H7 (cell line): Measurements from ENCODE around the gene TFR2. TPM values are rescaled to one million over a fixed set of nuclear protein-coding genes. Genes with fewer than 3 reads are reported as not detected.

Experiments
- DNase-seq: peaks from one replicate; pipeline ENCODE4 v3.0.0; 2012
- H3K27me3 ChIP-seq: 2 replicates; pipeline ENCODE4 v1.6.0; 2011; ENCODE audit warnings: mild to moderate bottlenecking, low read length; ENCODE audit not compliant: control insufficient read depth, insufficient read depth
- H3K36me3 ChIP-seq: replicated peaks from 2 replicates; pipeline ENCODE4 v1.5.1; 2011; ENCODE audit warnings: low read length; ENCODE audit not compliant: control insufficient read depth, insufficient read depth
- H3K4me3 ChIP-seq: 2 replicates; pipeline ENCODE4 v1.5.1; 2011; ENCODE audit warnings: low read depth, mild to moderate bottlenecking, control low read depth, low read length, moderate library complexity; ENCODE audit not compliant: insufficient read depth
- total RNA-seq: library from RNA; depleted of rRNA; stranded (reverse); fragments of >200 nt; shearing (Covaris generic); gene quantifications from 2 replicates; pipeline ENCODE4 v1.2.3, GENCODE V29; 2014; rRNA removed

The TFR2 gene
- total RNA-seq: 2.0 and 4.4 TPM in 2 replicates

DNA sequence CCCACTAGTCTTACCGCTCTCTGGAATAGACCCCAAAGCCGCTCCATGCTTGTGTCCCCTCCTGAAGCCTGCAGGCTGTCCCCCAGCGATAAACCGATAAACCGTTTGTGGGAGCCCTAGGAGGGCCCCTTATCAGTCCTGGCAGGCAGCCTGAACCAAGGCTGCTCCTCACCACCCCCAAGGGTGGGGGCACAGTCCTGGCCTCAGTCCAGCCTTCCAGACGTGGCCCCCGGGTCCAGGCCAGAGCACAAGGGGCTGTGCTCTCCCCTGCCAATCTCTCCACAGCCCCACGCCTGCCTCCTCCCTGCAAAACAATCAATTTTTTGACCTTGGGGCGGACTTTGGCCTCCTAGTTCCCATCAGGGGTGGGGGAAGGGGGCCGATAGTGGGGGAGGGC, at the start of gene TFR2:
TSS of gene TFR2 (minus strand) at position 90 of the 397 bp plus-strand sequence. CDS start at position 47, 43 bp downstream.
- peak; percentile 46 for DNase-seq
- H3K36me3 ChIP-seq: no peaks in the 10 kb centered on the region
- H3K4me3 ChIP-seq: no peak within 1 kb of the TSS
- no peaks in the 10 kb centered on the region; the same call in 1 of the 2 replicates for H3K27me3 ChIP-seq

DNA sequence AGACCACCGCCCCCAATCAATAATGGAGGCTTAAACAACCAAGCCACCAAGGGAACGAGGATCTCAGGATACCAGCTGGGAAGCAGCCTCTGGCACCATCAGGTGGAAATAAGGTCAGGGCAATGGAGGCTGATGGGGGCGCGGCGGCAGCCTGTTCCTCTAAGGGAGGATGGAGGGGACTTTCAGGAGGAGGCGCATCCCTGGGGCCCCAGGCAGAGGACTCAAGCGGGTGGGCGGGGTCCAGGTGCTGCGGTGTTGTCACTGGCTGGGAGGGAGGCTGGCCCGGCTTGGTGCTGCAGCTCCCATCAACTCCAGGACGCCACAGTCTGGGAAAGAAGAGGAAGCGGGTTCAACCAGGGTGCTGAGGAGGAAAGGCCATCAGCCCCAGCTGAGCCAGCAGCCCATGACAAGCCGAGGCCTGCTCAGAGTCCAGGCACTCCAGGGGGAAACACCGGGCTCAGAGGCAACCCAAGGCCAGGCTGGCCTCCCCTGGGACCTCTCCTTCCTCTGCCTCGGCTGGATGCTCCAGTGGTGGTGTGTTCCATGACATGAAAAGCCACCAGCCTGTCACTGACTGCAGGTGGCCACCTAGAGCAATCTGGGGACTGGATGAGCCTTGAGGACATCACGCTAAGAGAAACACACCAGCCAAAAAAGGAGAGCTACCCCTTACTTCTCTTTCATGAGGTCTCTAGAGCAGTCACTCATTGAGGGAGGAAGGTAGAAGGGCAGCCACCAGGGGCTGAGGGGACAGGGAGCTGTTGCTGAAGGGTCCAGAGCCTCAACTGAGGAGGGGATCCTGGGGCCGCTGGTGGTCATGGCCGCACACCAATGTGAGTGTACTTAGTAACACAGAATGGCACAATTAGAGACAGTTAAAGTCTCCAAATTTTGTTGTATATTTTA, 48.1 kb upstream of the TFR2 start:
- Histone ChIP-seq H3K27me3 (no peaks in the 10 kb centered on the region), H3K36me3 (peaks cover 23% of the 10 kb centered on the region), H3K4me3 (no peak overlapping the region)
- peak; percentile 56 for DNase-seq

- Histone ChIP-seq H3K36me3 (peaks cover 26% of the 10 kb centered on the region), H3K27me3 (no peaks in the 10 kb centered on the region), H3K4me3 (no peak overlapping the region)
- DNase-seq: peak; percentile 42
Observed at GRCh38 chr7:100688326-100688860, 47.0 kb upstream of the TFR2 start.

GRCh38 chr7:100687751-100688300, 46.5 kb upstream of the TFR2 start:
- no peaks in the 10 kb centered on the region for H3K27me3 ChIP-seq
- H3K36me3 ChIP-seq: peaks cover 28% of the 10 kb centered on the region
- no peak overlapping the region for H3K4me3 ChIP-seq
- DNase-seq: no peak

DNA sequence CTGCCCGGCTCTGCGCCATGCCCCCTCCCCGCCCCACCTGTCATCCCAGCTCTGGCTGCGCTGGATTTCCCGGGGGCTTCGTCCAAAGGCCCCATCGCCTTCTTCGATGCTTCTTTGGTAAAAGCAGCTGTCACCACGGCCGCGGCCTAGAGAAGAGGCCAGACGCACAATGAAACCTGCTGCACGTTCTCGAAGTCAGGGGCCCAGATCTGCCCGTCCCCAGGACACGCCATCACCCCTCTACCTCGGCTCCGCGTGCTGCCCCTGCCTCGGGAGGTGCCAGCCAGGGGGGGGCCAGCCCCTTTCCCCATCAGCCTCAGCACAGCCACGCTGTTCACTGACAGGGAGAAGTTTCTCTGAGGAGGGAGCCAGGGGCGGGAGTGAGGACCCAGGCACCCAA, 45.9 kb upstream of the TFR2 start:
- peak; percentile 56 for DNase-seq

GRCh38 chr7:100686822-100687211, 45.5 kb upstream of the TFR2 start:
- peaks cover 32% of the 10 kb centered on the region for H3K36me3 ChIP-seq
- no peak overlapping the region for H3K4me3 ChIP-seq
- DNase-seq: no peak
- H3K27me3 ChIP-seq: no peaks in the 10 kb centered on the region

More for the DNA sequence above, 45.9 kb upstream of the TFR2 start:
- H3K27me3 ChIP-seq: no peaks in the 10 kb centered on the region
- peaks cover 31% of the 10 kb centered on the region for H3K36me3 ChIP-seq
- H3K4me3 ChIP-seq: no peak overlapping the region

GRCh38 chr7:100686201-100686821, 45.0 kb upstream of the TFR2 start:
- Histone ChIP-seq H3K36me3 (peaks cover 34% of the 10 kb centered on the region), H3K27me3 (no peaks in the 10 kb centered on the region), H3K4me3 (no peak overlapping the region)
- DNase-seq: peak; percentile 60

DNA sequence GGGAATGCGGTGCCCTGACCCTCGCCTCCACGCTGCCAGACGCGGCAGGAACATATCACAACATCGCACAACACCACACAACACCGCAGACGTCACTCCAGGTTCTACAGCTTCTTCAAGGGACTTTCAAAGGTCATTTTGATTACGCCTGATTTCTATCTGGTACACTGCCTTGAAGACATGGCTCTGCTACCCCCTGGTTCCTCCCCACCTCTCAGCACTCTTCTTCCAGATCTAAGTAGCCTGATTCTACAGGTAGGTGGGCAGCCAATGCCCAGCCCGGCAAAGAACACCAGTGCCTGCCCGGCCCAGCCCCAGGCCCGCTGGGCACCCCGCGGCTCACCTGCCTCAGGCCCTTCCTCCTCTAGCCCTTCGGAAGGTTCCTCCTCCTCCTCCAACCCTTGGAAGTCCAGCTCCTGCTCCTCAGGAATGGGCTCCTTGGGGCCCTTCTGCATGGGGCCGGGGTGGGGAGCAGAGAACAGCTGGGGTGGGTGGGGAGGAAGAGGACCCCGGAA, 44.3 kb upstream of the TFR2 start:
- Histone ChIP-seq H3K36me3 (peaks cover 34% of the 10 kb centered on the region), H3K27me3 (no peaks in the 10 kb centered on the region), H3K4me3 (no peak overlapping the region)
- no peak for DNase-seq

DNA sequence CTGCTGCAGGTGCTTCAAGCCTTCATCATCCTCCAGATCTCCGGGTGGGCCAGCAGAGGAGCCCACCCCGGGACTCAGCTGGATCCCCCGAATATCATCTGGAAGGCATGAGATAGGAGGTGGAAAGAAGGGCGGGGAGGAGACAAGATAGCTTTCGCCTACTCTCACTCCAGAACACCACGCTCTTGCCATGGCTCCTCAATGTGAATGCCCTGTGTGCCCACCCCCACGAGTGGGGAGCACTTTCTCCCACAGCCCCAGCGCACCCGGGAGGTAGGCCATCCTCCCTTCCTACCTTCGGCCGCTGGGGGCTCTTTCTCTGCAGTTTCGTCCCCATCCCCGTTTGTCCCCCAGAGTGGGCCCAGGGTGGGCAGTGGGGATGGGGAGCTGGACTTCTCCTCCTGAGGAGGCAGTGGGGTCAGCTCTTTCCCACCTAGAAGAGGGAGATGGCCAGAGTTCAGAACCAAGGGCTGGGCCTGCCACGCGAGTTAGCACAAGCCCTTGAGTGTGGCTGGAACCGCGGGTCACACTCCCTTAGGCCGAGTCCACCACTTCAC, 43.8 kb upstream of the TFR2 start:
- Histone ChIP-seq H3K4me3 (no peak overlapping the region), H3K27me3 (no peaks in the 10 kb centered on the region), H3K36me3 (peaks cover 34% of the 10 kb centered on the region)
- peak; percentile 52 for DNase-seq

GRCh38 chr7:100684534-100685042, 43.2 kb upstream of the TFR2 start:
- peak; percentile 58 for DNase-seq
- peaks cover 32% of the 10 kb centered on the region for H3K36me3 ChIP-seq

DNA sequence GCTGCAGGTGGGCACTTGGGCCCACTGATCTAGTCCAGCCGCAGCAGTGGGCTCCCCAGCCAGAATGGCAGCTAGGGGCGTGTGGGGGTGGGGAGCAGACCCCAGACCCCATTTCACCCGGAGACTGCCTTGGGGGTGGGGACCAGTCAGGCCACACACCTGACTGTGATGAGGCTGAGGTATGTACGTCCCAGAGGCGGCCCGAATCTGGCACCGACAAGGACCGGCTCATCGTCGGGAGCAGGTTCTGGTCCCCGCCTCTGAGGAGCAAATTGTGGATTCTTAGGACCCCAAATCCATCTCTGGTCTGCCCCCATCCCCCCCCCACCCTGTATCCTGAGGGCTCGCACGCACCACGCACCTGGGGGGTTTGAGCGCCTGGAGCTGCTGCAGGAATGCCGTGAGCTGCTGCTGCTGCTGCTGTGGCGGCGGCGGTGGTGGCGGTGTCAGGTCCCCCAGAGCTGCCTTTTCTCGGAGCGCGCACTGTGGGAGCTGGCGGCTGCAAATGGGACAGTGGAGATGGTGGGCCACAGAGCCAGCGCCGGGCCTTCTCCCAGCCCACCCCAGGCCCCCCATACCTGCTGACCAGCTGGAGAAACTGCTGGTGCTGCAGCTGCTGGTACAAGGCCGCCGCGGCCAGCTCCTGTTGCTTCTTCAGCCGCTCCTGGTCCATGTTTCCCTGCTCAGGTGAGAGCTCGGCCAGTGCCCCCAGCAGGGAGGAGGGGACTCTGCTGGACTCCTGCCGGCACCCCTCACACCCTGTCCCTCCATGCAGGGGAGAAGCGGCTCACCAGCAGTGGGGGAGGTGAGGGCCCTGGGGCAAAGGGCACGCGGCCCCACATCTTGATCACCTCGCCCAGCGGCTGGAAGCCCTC, 42.5 kb upstream of the TFR2 start:
- H3K36me3 ChIP-seq: peaks cover 30% of the 10 kb centered on the region
- no peaks in the 10 kb centered on the region for H3K27me3 ChIP-seq
- H3K4me3 ChIP-seq: no peak overlapping the region
- peak; percentile 58 for DNase-seq

More at GRCh38 chr7:100684534-100685042, 43.2 kb upstream of the TFR2 start:
- Histone ChIP-seq H3K4me3 (no peak overlapping the region), H3K27me3 (no peaks in the 10 kb centered on the region)

DNA sequence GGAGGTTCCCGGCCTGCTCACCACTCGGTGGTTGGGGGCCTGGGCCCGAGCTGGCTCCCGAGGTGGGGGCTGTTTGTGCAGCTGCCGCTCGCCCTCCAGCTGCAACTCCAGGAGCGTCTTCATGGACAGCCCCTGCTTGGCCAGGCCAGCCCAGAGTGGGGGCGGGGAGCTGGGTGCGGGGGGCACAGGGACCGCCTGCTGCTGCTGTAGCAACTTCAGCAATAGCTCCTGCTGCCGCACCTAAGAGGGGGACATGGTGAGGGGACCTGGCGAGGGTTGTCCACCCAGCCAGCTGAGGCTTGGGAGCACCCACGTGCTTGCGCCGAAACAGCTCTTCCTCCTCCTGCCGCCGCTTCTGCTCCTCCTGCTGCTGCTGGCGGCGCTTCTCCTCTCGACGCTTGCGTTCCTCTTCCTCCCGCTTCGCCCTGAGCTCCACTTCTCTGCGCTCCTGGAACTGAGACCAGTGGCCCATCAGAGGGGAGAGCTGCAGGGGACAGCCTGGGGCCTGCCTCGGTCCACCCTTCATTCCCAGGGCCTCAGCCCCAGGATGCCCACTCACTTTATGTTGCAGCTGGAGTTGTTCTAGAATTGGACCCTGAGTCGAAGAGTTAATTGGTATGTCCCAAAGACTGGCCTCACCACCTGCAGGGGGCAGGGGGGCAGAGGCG, 41.8 kb upstream of the TFR2 start:
- no peaks in the 10 kb centered on the region for H3K27me3 ChIP-seq
- peaks cover 28% of the 10 kb centered on the region for H3K36me3 ChIP-seq
- H3K4me3 ChIP-seq: no peak overlapping the region
- DNase-seq: no peak

DNA sequence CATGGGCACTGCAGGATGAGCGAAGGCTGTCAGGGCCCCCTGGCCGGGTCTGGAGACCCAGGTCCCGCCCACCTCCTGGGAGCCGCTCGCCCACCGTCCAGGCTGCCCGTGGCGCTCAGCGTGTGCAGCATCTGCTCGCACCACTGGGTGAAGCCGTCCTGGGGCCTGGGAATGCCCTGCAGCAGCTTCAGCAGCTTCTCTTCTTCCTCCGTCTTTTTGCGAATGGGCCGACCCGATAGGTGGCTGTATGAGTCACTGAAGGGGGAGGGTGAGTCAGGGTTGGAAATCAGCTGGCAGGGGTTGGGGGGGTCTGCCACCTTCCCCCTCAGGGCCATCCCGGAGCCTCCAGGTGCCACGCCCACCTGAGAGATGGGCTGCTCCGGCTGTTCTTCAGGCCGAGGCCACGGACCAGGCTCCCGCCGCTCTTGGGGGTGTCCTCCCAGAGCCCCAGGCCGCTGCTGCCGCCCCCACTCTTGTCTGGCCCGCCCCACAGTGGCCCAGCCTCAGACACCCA, 40.9 kb upstream of the TFR2 start:
- Histone ChIP-seq H3K27me3 (no peaks in the 10 kb centered on the region), H3K36me3 (peaks cover 30% of the 10 kb centered on the region), H3K4me3 (no peak overlapping the region)
- peak; percentile 63 for DNase-seq
